Cardiac fibroblast (primary cell): ENCODE data around the gene HAPLN2.
"Not testable (repeated sequence)": the region's sequence is repeated elsewhere in the genome, so short reads cannot be mapped to it uniquely, and the experiment has no call there.

ENCODE experiments used
- DNase-seq, 2 donors: peaks; one replicate each; pipeline versions ENCODE4 v3.0.0 to v3.0.0-alpha.2; 2010; ENCODE audit warnings: low read depth in 2 of 2
- H3K4me3 ChIP-seq, 2 donors: replicated peaks in 1 of 2; 1 replicate in 1 of 2; 2 replicates in 1 of 2; pipeline ENCODE4 v1.5.1; 2011; ENCODE audit warnings: low read depth in 2 of 2, low read length in 2 of 2, mild to moderate bottlenecking in 2 of 2, moderate library complexity in 1 of 2
- CTCF ChIP-seq: IDR thresholded peaks from one replicate; pipeline ENCODE4 v1.5.1; 2011; ENCODE audit warnings: low read depth, mild to moderate bottlenecking, low read length, inconsistent platforms

Gene HAPLN2

GRCh38 chr1:156629823-156630449 is 10.7 kb downstream of the HAPLN2 start:
- no peak for DNase-seq
- H3K4me3 ChIP-seq, result no peak overlapping the region
- no peak for TF ChIP-seq CTCF

- not testable (repeated sequence) for H3K4me3 ChIP-seq, DNase-seq
These were observed 11.9 kb downstream of the HAPLN2 start for GRCh38 chr1:156631152-156631551.

GRCh38 chr1:156632355-156632754 is 13.1 kb downstream of the HAPLN2 start:
- TF ChIP-seq CTCF, result no peak
- DNase-seq, result no peak
- H3K4me3 ChIP-seq, result no peak overlapping the region

- no peak overlapping the region for H3K4me3 ChIP-seq
- TF ChIP-seq CTCF, result no peak
- DNase-seq, result no peak
These were observed 19.2 kb downstream of the HAPLN2 start for GRCh38 chr1:156638189-156638985.

- TF ChIP-seq CTCF, result no peak
- no peak for DNase-seq
These were observed 20.4 kb downstream of the HAPLN2 start for GRCh38 chr1:156639601-156640101.

GRCh38 chr1:156640842-156641706 is 21.9 kb downstream of the HAPLN2 start:
- no peak overlapping the region for H3K4me3 ChIP-seq
- TF ChIP-seq CTCF, result no peak
- DNase-seq, result no peak

More at GRCh38 chr1:156639601-156640101, 20.4 kb downstream of the HAPLN2 start:
- no peak overlapping the region for H3K4me3 ChIP-seq

GRCh38 chr1:156641761-156642264 is 22.6 kb downstream of the HAPLN2 start, which contains the start of gene BCAN:
Gene BCAN (plus strand): TSS chr1:156642117. CDS start chr1:156646055, 3,938 bp downstream.
- H3K4me3 ChIP-seq, result no peak within 1 kb of the TSS
- no peak for TF ChIP-seq CTCF
- peak in 1 of 2 donors; percentile 27 for DNase-seq
